HEK293 (cell line): ENCODE measurements around the gene ASXL2.

Source experiments
- CTCF ChIA-PET: fragments of 350-600 bp; formaldehyde crosslinking; extraction: SDS; loops from one replicate; lab custom pipeline; 2021; ENCODE audit warnings: antibody characterized with exemption; lab: Yijun Ruan, JAX
- POLR2A ChIA-PET: fragments of 300-600 bp; formaldehyde crosslinking; extraction: SDS; loops from one replicate; lab custom pipeline; 2020; ENCODE audit warnings: antibody characterized with exemption, inconsistent platforms; lab: Yijun Ruan, JAX
- H3K27ac ChIP-seq: fragments of 200-500 bp; sonication (Bioruptor generic); 2 replicates; pipeline ENCODE4 v1.5.1; 2014; ENCODE audit warnings: low read depth, low read length, control low read depth, inconsistent platforms; ENCODE audit errors: extremely low read depth
- H3K36me3 ChIP-seq, 2 experiments: fragments of 200-500 bp in 1 of 2; sonication (Bioruptor generic) in 1 of 2; 1 replicate in 1 of 2; 2 replicates in 1 of 2; pipeline ENCODE4 v1.5.1; 2014 to 2017; ENCODE audit warnings: inconsistent platforms in 2 of 2, low read length in 2 of 2; ENCODE audit not compliant: control insufficient read depth in 2 of 2, insufficient read depth in 1 of 2
- H3K4me1 ChIP-seq: fragments of 200-500 bp; sonication (Bioruptor generic); 2 replicates; pipeline ENCODE4 v1.5.1; 2014; ENCODE audit warnings: mild to moderate bottlenecking, low read length, inconsistent platforms; ENCODE audit not compliant: control insufficient read depth, insufficient read depth
- H3K4me3 ChIP-seq: 2 replicates; pipeline ENCODE4 v1.5.1; 2011; ENCODE audit warnings: low read depth, mild to moderate bottlenecking, control low read depth, low read length, moderate library complexity
- H3K9me3 ChIP-seq: fragments of 200-500 bp; sonication (Bioruptor generic); 2 replicates; pipeline ENCODE4 v1.5.1; 2014; ENCODE audit warnings: low read depth, low read length, inconsistent platforms; ENCODE audit not compliant: control insufficient read depth, insufficient read depth
- GFI1B ChIP-seq: fragments of 450-650 bp; formaldehyde crosslinking; IDR thresholded peaks from 2 replicates; pipeline ENCODE4 v1.5.1; 2016; ENCODE audit warnings: missing biosample characterization, missing genetic modification characterization
- GLIS1 ChIP-seq: fragments of 450-650 bp; formaldehyde crosslinking; IDR thresholded peaks from 2 replicates; pipeline ENCODE4 v1.5.1; 2016; ENCODE audit warnings: missing biosample characterization, missing genetic modification characterization
- KLF16 ChIP-seq: fragments of 450-650 bp; formaldehyde crosslinking; IDR thresholded peaks from 2 replicates; pipeline ENCODE4 v1.5.1; 2017; ENCODE audit warnings: missing biosample characterization, missing genetic modification characterization
- MEIS1 ChIP-seq: sonication (generic); formaldehyde crosslinking; IDR thresholded peaks from 2 replicates; pipeline ENCODE4 v1.8.1; 2022; ENCODE audit warnings: missing genetic modification reagents, mild to moderate bottlenecking, borderline replicate concordance
- MZF1 ChIP-seq: fragments of 450-650 bp; formaldehyde crosslinking; IDR thresholded peaks from 2 replicates; pipeline ENCODE4 v1.5.1; 2017; ENCODE audit warnings: missing biosample characterization, missing genetic modification characterization, borderline replicate concordance
- OVOL3 ChIP-seq: fragments of 450-650 bp; formaldehyde crosslinking; IDR thresholded peaks from 2 replicates; pipeline ENCODE4 v1.5.1; 2016; ENCODE audit warnings: missing biosample characterization, missing genetic modification characterization
- TRIM28 ChIP-seq: IDR thresholded peaks from 2 replicates; pipeline ENCODE4 v1.6.1; 2011; ENCODE audit warnings: low read length, control low read depth, borderline replicate concordance
- ZBTB10 ChIP-seq: fragments of 450-650 bp; formaldehyde crosslinking; IDR thresholded peaks from 2 replicates; pipeline ENCODE4 v1.5.1; 2016; ENCODE audit warnings: missing biosample characterization, missing genetic modification characterization
- ZBTB17 ChIP-seq: fragments of 450-650 bp; formaldehyde crosslinking; IDR thresholded peaks from 2 replicates; pipeline ENCODE4 v1.5.1; 2016; ENCODE audit warnings: missing biosample characterization, missing genetic modification characterization
- ZFHX2 ChIP-seq: fragments of 450-650 bp; formaldehyde crosslinking; conservative IDR thresholded peaks from 2 replicates; pipeline ENCODE4 v1.5.1; 2016; ENCODE audit warnings: missing biosample characterization, missing genetic modification characterization
- ZFP37 ChIP-seq: fragments of 450-650 bp; formaldehyde crosslinking; IDR thresholded peaks from 2 replicates; pipeline ENCODE4 v1.5.1; 2016; ENCODE audit warnings: missing biosample characterization, missing genetic modification characterization
- ZNF157 ChIP-seq: fragments of 450-650 bp; formaldehyde crosslinking; IDR thresholded peaks from 2 replicates; pipeline ENCODE4 v1.5.1; 2016; ENCODE audit warnings: missing biosample characterization, missing genetic modification characterization
- ZNF335 ChIP-seq: fragments of 450-650 bp; formaldehyde crosslinking; conservative IDR thresholded peaks from 2 replicates; pipeline ENCODE4 v1.5.1; 2016; ENCODE audit warnings: missing biosample characterization, missing genetic modification characterization
- ZNF350 ChIP-seq: fragments of 450-650 bp; formaldehyde crosslinking; IDR thresholded peaks from 2 replicates; pipeline ENCODE4 v1.5.0; 2017; ENCODE audit warnings: missing biosample characterization, mild to moderate bottlenecking, missing genetic modification characterization
- ZNF366 ChIP-seq: fragments of 450-650 bp; formaldehyde crosslinking; conservative IDR thresholded peaks from 2 replicates; pipeline ENCODE4 v1.5.1; 2016; ENCODE audit warnings: missing biosample characterization, missing genetic modification characterization
- ZNF394 ChIP-seq: fragments of 450-650 bp; formaldehyde crosslinking; IDR thresholded peaks from 2 replicates; pipeline ENCODE4 v1.5.1; 2016; ENCODE audit warnings: missing biosample characterization, missing genetic modification characterization, mild to moderate bottlenecking, moderate library complexity, borderline replicate concordance
- ZNF514 ChIP-seq: fragments of 450-650 bp; formaldehyde crosslinking; IDR thresholded peaks from 2 replicates; pipeline ENCODE4 v1.5.1; 2016; ENCODE audit warnings: missing biosample characterization, missing genetic modification characterization
- ZNF529 ChIP-seq: fragments of 450-650 bp; formaldehyde crosslinking; IDR thresholded peaks from 2 replicates; pipeline ENCODE4 v1.5.1; 2017; ENCODE audit warnings: missing genetic modification characterization, missing biosample characterization; ENCODE audit not compliant: insufficient replicate concordance
- ZNF596 ChIP-seq: fragments of 450-650 bp; IDR thresholded peaks from 2 replicates; pipeline ENCODE4 v1.5.0; 2018; ENCODE audit warnings: missing biosample characterization, mild to moderate bottlenecking, missing genetic modification characterization, moderate library complexity
- ZNF600 ChIP-seq: fragments of 450-650 bp; formaldehyde crosslinking; IDR thresholded peaks from 2 replicates; pipeline ENCODE4 v1.5.1; 2016; ENCODE audit warnings: missing biosample characterization, missing genetic modification characterization
- ZNF621 ChIP-seq: fragments of 450-650 bp; formaldehyde crosslinking; IDR thresholded peaks from 2 replicates; pipeline ENCODE4 v1.5.1; 2017; ENCODE audit warnings: missing biosample characterization, missing genetic modification characterization
- ZNF626 ChIP-seq: fragments of 450-650 bp; sonication (Bioruptor Pico); formaldehyde crosslinking; IDR thresholded peaks from 2 replicates; pipeline ENCODE4 v1.5.1; 2018; ENCODE audit warnings: missing biosample characterization, missing genetic modification characterization, inconsistent platforms
- ZNF639 ChIP-seq: fragments of 450-650 bp; formaldehyde crosslinking; IDR thresholded peaks from 2 replicates; pipeline ENCODE4 v1.5.1; 2016; ENCODE audit warnings: missing biosample characterization, missing genetic modification characterization
- ZNF654 ChIP-seq: fragments of 450-650 bp; formaldehyde crosslinking; IDR thresholded peaks from 2 replicates; pipeline ENCODE4 v1.5.1; 2016; ENCODE audit warnings: low read depth, missing biosample characterization, missing genetic modification characterization
- ZNF776 ChIP-seq: fragments of 450-650 bp; formaldehyde crosslinking; IDR thresholded peaks from 2 replicates; pipeline ENCODE4 v1.5.0; 2017; ENCODE audit warnings: missing biosample characterization, missing genetic modification characterization, borderline replicate concordance
- ZSCAN30 ChIP-seq: fragments of 450-650 bp; IDR thresholded peaks from 2 replicates; pipeline ENCODE4 v1.5.1; 2018; ENCODE audit warnings: missing biosample characterization, mild to moderate bottlenecking, missing genetic modification characterization, moderate library complexity
- TF ChIP-seq, protein P1 (sequence below): fragments of 450-650 bp; formaldehyde crosslinking; IDR thresholded peaks from 2 replicates; pipeline ENCODE4 v1.5.1; 2016; ENCODE audit warnings: missing biosample characterization, missing genetic modification characterization

Gene ASXL2

GRCh38 chr2:25690058-25690457 lies 188.2 kb downstream of the ASXL2 start:
- POLR2A ChIA-PET = no interaction called here
- Histone ChIP-seq H3K4me3 (no peak overlapping the region), H3K9me3 (no peaks in the 10 kb centered on the region), H3K27ac (no peak overlapping the region), H3K36me3 (no peaks in the 10 kb centered on the region), H3K4me1 (no peaks in the 10 kb centered on the region)
- CTCF ChIA-PET = interaction anchor here (1.0 to 8.3 kb wide), 3 partner anchors 9 to 83 kb away, joined by 3 to 54 read pairs (median 10); no protein-coding TSS in a partner anchor
- TF ChIP-seq ZNF394 (no peak), ZNF600 (tag by site-specific recombination) (no peak), ZBTB10 (tag by site-specific recombination) (no peak), ZFHX2 (peak; percentile 28), ZFP37 (tag by site-specific recombination) (no peak), MEIS1 (no peak), ZBTB17 (peak; percentile 67), ZNF596 (no peak), GLIS1 (peak; percentile 79), ZNF335 (tag by site-specific recombination) (peak; percentile 47; the same call in 1 of the 2 replicates), ZNF366 (tag by site-specific recombination) (no peak)

DNA sequence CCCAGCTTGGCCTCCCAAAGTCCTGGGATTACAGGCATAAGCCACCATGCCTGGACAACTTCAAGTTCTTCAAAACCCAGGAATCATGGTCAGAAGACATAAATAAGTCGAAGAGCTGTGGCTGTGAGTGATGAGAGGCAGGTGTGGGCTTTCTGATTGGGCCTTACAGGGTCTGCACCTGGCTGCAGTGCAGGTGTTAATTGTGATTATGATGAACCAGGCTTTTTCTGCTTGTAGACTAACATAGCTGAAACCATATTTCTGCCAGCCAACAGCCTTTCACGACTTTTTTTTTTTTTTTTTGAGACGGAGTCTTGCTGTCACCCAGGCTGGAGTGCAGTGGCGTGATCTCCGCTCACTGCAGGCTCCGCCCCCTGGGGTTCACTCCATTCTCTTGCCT lies 190.1 kb downstream of the ASXL2 start:
- CTCF ChIA-PET = interaction anchor here (0.6 to 8.3 kb wide), 3 partner anchors 12 to 263 kb away, joined by 3 to 54 read pairs (median 3); no protein-coding TSS in a partner anchor

GRCh38 chr2:25685741-25686140 lies 192.5 kb downstream of the ASXL2 start:
- no peak overlapping the region for H3K4me3 ChIP-seq
- ChIA-PET CTCF (interaction anchor here (0.6 to 8.3 kb wide), 4 partner anchors 14 to 82 kb away, joined by 3 to 54 read pairs (median 7); no protein-coding TSS in a partner anchor), POLR2A (interaction anchor here (1.3 kb wide), 1 partner anchor 12 kb away, joined by 3 read pairs; the partner anchor contains the start of gene DTNB)
- H3K36me3 ChIP-seq = no peaks in the 10 kb centered on the region
- H3K4me1 ChIP-seq = peaks cover 7% of the 10 kb centered on the region
- H3K27ac ChIP-seq = no peak overlapping the region
- no peaks in the 10 kb centered on the region for H3K9me3 ChIP-seq
- TF ChIP-seq GFI1B = no peak
- no peak for TF ChIP-seq ZNF654
- TF ChIP-seq ZNF529 (tag by site-specific recombination) = no peak
- TF ChIP-seq ZNF776 (tag by site-specific recombination) = no peak
- no peak for TF ChIP-seq ZNF157 (tag by site-specific recombination)
- no peak for TF ChIP-seq ZNF626
- no peak for TF ChIP-seq OVOL3 (tag by site-specific recombination)
- no peak for TF ChIP-seq MZF1
- TF ChIP-seq ZNF514 (tag by site-specific recombination) = no peak

More for the DNA sequence above, 190.1 kb downstream of the ASXL2 start:
- H3K36me3 ChIP-seq = no peaks in the 10 kb centered on the region
- no peak overlapping the region for H3K27ac ChIP-seq
- peaks cover 7% of the 10 kb centered on the region for H3K4me1 ChIP-seq
- TF ChIP-seq, protein P1, sequence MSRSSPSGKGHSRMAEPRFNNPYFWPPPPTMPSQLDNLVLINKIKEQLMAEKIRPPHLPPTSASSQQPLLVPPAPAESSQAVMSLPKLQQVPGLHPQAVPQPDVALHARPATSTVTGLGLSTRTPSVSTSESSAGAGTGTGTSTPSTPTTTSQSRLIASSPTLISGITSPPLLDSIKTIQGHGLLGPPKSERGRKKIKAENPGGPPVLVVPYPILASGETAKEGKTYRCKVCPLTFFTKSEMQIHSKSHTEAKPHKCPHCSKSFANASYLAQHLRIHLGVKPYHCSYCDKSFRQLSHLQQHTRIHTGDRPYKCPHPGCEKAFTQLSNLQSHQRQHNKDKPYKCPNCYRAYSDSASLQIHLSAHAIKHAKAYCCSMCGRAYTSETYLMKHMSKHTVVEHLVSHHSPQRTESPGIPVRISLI (tag by site-specific recombination) = no peak
- TF ChIP-seq ZNF621 (tag by site-specific recombination) (no peak), KLF16 (no peak), TRIM28 (no peak), ZNF350 (tag by site-specific recombination) (no peak), ZSCAN30 (tag by site-specific recombination) (no peak), ZNF639 (no peak), ZNF335 (tag by site-specific recombination) (no peak)
- POLR2A ChIA-PET = no interaction called here
- H3K9me3 ChIP-seq = no peaks in the 10 kb centered on the region
- H3K4me3 ChIP-seq = no peak overlapping the region
